GM19193 (cell line): ENCODE data around the gene GABRA1.

Source experiments
- POLR2A ChIP-seq: IDR thresholded peaks from 4 replicates; pipeline ENCODE4 v1.6.1; 2011; ENCODE audit not compliant: insufficient read depth, insufficient read length; ENCODE audit errors: extremely low read depth

Gene GABRA1

GRCh38 chr5:161924270-161924669 lies 76.3 kb downstream of the GABRA1 start:
- no peak for TF ChIP-seq POLR2A

- TF ChIP-seq POLR2A, result no peak
Observed at GRCh38 chr5:161925960-161926359, 78.0 kb downstream of the GABRA1 start.

- no peak for TF ChIP-seq POLR2A
Observed at GRCh38 chr5:161934486-161934885, 86.6 kb downstream of the GABRA1 start.

GRCh38 chr5:161944974-161945373 lies 97.1 kb downstream of the GABRA1 start:
- TF ChIP-seq POLR2A, result no peak

- no peak for TF ChIP-seq POLR2A
Observed at GRCh38 chr5:161946911-161947310, 99.0 kb downstream of the GABRA1 start.
